ENCODE results near the gene TSPEAR.

Gene TSPEAR

GRCh38 chr21:44539991-44540666, 171.2 kb downstream of the TSPEAR start, which contains the start of gene KRTAP10-1:
Gene KRTAP10-1 (minus strand): TSS chr21:44540195. CDS start chr21:44540150, 45 bp downstream.
- no peak for DNase-seq

GRCh38 chr21:44539046-44539445, 172.3 kb downstream of the TSPEAR start:
- DNase-seq: no peak

- DNase-seq: no peak
Measured at GRCh38 chr21:44537930-44538911, 173.2 kb downstream of the TSPEAR start.

GRCh38 chr21:44535963-44536362, 175.4 kb downstream of the TSPEAR start:
- DNase-seq: no peak

GRCh38 chr21:44534688-44535087, 176.7 kb downstream of the TSPEAR start:
- DNase-seq: no peak

GRCh38 chr21:44533891-44534627, 177.3 kb downstream of the TSPEAR start:
- no peak for DNase-seq

GRCh38 chr21:44533121-44533890, 178.1 kb downstream of the TSPEAR start:
- DNase-seq: no peak

GRCh38 chr21:44532712-44533111, 178.7 kb downstream of the TSPEAR start:
- DNase-seq: no peak

- no peak for DNase-seq
Measured at GRCh38 chr21:44531606-44532564, 179.5 kb downstream of the TSPEAR start.

- DNase-seq: no peak
Measured at GRCh38 chr21:44530903-44531605, 180.3 kb downstream of the TSPEAR start.

- DNase-seq: no peak
Measured at GRCh38 chr21:44530221-44530902, 181.0 kb downstream of the TSPEAR start.

GRCh38 chr21:44529503-44530125, 181.8 kb downstream of the TSPEAR start:
- no peak for DNase-seq

GRCh38 chr21:44529011-44529421, 182.4 kb downstream of the TSPEAR start:
- DNase-seq: no peak

GRCh38 chr21:44528634-44528995, 182.8 kb downstream of the TSPEAR start:
- DNase-seq: no peak

GRCh38 chr21:44527983-44528633, 183.3 kb downstream of the TSPEAR start:
- DNase-seq: no peak

GRCh38 chr21:44527156-44527982, 184.0 kb downstream of the TSPEAR start:
- DNase-seq: no peak

Measured in C1 segment of cervical spinal cord (tissue), 14 donors.